Activated CD4-positive, alpha-beta T cell treated with anti-CD3 and anti-CD28 coated beads, Interleukin-10, Interleukin-2, amounts not matched to agents 100 ng/mL and 50 ng/mL, durations not matched to agents 16 hours and 8 hours (primary cell): ENCODE measurements around the gene C20orf96.
A peak's percentile ranks its signal among the peaks of the same experiment; 100 is the strongest.
"Not testable (repeated sequence)": the region's sequence is repeated elsewhere in the genome, so short reads cannot be mapped to it uniquely, and the experiment has no call there.

Experiments used
- DNase-seq: peaks from one replicate; pipeline ENCODE4 v3.0.0-alpha.2; 2020

Gene C20orf96, protein sequence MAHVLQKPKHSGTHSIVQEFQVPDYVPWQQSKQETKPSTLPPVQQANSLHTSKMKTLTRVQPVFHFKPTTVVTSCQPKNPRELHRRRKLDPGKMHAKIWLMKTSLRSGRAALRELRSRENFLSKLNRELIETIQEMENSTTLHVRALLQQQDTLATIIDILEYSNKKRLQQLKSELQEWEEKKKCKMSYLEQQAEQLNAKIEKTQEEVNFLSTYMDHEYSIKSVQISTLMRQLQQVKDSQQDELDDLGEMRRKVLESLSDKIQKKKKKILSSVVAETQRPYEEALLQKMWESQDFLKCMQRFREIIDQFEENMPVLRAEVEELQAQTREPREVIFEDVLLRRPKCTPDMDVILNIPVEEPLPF

DNA sequence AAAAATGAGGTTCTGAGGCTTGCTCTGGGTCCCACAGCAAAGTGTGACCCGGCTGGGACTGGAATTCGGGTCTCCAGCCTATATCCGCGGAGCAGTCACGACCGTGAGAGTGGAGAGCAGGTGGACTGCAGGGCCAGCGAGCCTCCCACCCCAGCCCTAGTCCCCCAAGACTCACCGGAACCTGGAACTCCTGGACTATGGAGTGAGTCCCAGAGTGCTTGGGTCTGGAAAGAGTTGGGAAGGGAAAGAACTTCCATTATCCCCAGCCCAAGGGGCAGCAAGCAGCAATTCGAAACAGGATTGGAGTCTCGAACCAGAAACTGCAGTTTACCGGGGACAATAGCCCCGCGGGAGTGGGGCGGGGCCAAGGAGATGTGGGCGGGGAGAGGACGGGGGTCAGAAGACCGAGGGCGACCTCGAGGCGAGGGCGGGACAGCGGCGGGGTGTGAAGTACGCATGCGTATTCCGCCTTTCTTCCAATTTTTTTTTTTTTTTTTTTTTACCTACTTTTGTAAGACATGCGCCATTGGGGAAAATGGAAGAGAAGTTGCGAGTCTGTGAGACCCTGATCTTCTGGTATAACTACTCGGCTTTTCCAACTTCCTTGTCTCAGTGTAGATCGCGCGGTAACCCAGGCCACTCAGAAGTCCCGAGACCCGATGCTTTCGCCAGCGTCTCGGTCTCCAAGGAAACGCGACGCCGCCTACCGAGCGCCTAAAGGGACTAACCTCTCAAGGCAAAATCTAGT, at the start of gene C20orf96:
C20orf96 (minus strand) TSS at position 667 of the 748 bp plus-strand sequence; CDS start at position 527, 140 bp downstream.
- DNase-seq: peak; percentile 91

DNA sequence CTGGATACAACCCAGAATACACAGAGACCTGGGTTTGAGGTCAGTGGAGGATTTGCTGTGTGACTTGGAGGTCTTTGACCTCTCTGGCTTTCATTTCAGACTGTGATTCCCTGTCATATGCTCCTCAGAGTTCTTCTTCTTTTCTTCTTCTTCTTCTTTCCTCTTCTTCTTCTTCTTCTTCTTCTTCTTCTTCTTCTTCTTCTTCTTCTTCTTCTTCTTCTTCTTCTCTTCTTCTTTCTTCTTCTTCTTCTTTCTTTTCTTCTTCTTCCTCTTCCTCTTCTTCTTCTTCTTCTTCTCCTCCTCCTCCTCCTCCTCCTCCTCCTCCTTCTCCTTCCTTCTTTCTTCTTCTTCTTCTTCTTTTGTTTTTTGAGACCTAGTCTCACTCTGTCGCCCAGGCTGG, 45.5 kb upstream of the C20orf96 start:
- not testable (repeated sequence) for DNase-seq

DNA sequence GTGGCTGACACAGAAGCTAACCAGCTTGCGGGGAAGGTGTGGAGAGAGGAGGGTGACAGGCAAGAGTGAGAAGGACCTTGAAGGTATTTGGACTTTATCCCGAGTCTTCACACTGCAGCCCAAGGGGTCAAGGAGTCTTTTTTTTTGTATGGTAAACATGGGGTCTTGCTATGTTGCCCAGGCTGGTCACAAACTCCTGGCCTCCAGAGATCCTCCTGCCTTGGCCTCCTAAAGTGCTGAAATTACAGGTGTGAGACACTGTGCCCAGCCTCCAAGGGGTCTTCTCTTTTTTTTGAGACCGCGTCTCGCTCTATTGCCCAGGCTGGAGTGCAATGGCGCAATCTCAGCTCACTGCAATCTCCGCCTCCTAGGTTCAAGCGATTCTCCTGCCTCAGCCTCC, 44.0 kb upstream of the C20orf96 start:
- no peak for DNase-seq

DNA sequence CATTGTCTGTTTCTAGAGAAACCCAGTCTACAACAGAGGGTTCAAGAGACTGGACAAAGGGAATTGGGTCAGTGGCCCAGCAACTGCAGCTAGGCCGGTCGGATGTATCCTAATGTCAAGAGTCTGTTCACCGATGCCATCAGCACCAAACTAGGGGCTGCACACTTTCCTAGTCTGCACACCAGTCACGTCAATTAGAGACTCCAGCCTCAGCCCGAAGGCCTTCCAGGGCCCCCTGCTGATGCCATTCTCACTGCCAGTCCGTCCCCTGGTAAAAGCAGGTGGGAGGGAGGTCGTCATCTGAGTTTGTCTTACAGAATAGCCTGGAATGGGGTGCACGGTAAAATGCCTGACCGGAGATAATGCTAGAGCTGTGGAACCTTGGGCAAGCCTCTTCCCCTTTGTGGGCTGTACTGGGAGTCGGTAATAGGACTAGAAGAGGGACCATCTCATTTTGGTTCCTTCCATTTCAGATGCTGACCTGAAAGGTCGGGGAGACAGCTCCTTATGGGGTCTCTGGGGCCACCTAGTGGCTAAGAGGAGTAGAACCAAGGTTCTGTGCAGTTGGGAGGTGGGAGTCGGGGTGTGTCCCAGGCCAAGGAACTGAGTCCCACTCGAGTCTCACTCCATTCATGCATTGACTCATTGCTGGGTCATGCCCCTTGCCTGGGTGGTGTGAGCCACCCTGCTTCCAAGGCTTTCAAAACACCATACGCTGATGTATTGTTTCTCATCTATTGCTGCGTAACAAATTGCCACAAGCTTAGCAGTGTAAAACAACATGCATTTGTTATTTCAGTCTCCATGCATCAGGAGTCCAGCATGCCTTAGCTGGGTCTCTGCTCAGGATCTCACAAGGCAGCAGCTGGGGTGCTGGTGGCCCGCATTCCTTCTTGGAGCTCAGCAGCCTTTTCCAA, 39.9 kb upstream of the C20orf96 start:
- peak; percentile 79 for DNase-seq

DNA sequence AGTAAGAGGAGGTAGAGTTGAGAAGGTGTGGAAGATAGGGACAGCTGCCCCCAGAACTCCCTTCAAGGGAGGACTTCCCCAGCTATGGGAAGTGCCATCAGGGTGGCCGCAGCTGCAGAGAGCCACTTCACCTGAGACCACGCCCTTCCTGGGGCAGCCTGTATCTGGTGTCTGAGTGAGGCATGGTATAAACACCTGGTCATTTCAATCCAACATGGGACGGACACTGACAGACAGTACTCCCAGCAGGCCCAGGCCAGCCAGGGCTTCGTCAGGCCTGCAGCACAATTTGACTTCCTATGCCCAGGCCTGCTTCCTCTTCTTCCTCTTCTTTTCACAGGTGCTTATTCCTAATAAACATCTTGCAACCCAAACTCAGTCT, 39.3 kb upstream of the C20orf96 start:
- no peak for DNase-seq

DNA sequence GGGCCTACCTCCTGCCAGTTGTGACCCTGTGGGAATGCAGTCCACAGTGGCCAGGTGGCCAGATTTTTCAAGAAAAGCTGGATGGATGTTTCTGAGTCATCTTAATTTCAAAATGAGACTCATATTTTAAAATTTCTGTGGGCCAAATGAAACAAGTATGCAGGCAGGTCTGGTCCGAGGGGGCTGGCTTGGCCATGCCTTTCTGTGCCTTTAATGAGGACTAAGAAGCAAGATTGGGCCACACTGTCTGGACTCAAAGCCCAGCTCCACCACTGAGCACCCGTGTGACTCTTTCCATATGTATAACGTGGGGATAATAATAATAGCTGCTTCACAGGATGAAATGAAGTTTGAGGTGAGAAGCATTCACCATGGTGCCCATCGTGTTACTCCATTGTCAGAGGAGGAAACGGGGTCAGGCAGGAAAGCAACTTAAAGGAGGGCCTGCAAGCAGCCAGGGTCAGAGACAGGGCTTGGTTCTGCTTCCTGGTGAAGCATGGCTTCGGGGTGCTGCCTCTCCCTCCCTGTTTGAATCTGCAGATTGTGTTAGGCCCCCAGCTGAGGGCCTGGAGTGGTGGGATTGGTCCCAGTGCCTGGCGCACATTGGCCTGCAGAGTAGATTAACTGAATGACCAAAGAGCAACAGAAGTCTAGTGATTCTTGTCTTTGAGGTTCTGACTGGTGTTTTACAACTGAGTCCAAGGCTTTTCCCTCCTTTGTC, 38.6 kb upstream of the C20orf96 start:
- no peak for DNase-seq

DNA sequence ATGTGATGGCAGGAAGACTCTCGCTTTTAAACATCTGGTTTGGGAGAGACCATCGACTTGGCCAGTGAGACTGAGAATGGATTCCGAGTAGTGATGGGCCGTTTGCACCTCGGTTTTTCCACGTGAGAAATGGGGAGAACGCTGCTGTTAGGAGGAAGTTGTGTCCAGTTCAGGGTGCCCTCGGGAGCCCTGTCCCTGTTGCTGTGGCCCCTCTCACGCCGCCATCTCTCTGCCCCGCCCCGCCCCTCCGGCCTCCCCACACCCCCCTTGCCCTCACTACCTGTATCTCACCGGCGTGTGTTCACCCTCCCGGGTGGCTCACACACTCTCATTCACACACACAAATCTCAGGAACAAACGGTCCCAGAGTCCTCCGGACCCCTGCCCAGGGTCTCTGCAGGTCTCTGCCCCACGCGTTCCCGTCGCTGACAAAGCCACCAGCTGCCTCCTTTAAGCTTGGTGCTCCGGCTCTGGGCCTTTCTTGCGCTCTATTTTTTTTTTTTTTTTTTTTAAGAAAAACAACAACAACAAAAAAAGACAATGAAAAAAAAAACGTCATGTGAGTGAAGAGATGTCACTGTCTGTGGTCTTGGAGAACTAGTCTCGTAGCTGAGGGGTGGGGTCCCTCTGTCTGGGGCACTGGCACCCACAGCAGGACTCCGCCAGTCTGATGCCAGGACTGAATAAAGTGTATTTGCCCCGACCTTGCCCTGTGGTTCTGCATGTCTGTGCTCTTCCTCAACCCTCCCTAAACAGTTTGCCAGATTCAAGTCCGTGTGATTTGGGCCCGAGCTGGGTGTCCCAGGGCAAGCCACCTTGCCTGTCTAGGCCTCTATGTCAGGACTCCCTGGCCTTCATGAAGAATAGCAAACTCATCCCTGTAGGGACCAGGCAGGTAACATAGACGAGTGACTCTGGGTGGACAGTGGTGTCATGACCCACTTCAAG, 37.8 kb upstream of the C20orf96 start:
- DNase-seq: no peak

DNA sequence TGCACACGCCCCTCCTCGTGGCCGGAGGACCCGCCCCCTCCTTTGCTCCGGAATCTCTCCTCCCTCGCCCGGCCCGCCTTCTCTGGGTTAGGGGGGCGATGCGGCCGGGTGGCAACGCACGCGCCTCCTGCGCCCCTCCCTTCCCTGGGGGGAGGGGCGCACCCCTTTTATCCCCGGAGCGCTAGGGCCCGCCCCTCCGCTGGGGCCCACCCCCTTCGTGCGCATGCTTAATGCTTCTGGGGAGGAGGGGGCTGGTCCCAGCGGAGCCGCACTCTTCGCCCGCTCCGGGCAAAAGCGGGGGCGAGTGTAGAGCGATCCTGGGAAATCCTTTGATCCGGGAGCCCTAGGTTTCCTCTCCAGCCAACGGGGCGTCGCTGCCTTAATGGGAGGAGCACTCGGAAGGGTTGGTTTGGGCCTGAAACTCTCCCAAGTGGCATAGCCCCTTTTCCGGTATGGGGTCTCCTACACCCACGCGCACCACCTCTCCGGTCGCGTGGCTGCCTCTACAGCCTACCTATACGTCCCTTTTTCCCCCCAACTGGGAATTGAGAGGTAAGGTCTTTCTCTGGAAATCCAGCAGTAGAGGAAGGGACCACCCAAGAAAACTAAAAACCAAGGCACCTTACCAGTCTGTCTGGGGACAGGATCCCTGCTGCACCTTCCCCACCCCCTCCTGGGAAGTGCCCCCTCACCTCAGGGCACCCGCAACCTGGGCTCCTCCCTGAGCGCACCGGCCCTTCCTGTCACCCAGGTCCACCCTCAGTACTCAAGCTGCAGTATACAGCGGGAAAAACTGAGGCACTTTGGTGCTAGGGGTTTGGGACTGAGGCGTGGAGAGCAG, 36.9 kb upstream of the C20orf96 start:
- peak; percentile 75 for DNase-seq

DNA sequence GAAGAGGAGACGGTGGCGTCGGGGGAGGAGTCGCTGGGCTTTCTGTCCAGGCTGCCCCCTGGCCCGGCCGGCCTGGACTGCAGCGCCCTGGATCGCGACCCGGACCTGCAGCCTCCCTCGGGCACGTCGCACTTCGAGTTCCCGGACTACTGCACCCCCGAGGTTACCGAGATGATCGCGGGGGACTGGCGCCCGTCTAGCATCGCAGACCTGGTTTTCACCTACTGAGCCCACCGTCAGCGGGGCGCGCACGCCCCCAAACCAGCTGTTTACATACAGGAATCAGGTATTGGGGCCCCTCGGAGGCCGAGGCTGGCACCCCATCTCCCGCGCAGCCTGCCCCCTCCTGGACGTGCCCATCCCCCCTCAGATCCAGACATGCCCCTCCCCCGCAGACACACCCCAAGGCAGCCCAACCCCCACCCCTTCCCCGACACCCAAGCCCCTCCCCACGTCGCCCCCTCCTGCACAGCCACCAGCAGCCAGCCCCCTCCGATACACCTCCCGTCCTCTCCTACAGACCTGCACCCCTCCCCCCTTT, 36.2 kb upstream of the C20orf96 start:
- DNase-seq: no peak

DNA sequence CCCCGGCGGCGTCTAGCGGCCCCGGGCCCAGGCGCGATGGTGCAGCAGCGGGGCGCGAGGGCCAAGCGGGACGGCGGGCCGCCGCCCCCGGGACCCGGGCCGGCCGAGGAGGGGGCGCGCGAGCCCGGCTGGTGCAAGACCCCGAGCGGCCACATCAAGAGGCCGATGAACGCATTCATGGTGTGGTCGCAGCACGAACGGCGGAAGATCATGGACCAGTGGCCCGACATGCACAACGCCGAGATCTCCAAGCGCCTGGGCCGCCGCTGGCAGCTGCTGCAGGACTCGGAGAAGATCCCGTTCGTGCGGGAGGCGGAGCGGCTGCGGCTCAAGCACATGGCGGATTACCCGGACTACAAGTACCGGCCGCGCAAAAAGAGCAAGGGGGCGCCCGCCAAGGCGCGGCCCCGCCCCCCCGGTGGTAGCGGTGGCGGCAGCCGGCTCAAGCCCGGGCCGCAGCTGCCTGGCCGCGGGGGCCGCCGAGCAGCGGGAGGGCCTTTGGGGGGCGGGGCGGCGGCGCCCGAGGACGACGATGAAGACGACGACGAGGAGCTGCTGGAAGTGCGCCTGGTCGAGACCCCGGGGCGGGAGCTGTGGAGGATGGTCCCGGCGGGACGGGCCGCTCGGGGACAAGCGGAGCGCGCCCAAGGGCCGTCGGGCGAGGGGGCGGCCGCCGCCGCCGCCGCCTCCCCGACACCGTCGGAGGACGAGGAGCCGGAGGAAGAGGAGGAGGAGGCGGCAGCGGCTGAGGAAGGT, 35.5 kb upstream of the C20orf96 start:
- peak; percentile 47 for DNase-seq

DNA sequence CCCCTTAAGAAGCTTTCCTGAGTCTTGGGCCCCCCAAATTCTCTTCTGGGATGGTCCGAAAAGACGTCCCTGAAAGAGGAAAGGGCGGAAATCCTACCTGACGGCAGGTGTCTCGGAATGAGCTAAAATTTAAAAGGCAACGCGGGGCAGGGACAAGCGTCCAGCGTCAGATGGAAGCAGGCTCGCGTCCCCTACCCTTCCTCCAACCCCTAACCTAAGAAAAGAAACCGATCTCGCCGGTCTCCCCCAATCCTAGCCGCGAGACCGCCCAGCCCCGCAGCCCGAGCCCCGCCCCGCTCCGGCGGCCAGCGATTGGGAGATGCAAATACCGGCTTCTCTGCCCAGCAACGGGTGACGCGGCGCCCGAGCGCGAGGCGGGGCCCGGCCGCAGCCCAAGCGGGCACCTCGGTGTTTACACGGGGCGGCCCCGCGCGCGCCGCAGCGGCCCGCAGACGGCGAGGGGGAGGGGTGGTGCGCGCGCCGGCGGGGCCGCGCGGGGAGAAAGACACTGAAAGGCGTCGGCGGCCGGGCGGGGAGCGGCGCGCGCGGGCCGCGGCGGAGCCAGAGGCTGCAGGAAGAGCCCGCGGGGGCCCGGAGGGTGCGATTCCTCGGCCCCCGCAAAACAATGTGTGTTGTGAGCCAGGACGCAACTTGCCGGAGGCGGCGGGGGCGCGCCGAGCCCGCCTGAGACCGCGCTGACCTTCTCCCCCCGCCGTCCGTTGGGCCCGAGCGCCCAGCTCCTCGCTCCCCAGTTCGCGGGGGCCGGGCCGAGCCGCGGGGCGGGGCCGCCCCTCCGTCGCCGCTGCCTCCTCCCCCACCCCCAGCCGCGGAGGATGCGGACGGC, 34.7 kb upstream of the C20orf96 start, which contains the start of gene SOX12:
SOX12 (plus strand) TSS at position 508 of the 844 bp plus-strand sequence. CDS start 373 bp downstream, outside the sequence.
- DNase-seq: peak; percentile 97

DNA sequence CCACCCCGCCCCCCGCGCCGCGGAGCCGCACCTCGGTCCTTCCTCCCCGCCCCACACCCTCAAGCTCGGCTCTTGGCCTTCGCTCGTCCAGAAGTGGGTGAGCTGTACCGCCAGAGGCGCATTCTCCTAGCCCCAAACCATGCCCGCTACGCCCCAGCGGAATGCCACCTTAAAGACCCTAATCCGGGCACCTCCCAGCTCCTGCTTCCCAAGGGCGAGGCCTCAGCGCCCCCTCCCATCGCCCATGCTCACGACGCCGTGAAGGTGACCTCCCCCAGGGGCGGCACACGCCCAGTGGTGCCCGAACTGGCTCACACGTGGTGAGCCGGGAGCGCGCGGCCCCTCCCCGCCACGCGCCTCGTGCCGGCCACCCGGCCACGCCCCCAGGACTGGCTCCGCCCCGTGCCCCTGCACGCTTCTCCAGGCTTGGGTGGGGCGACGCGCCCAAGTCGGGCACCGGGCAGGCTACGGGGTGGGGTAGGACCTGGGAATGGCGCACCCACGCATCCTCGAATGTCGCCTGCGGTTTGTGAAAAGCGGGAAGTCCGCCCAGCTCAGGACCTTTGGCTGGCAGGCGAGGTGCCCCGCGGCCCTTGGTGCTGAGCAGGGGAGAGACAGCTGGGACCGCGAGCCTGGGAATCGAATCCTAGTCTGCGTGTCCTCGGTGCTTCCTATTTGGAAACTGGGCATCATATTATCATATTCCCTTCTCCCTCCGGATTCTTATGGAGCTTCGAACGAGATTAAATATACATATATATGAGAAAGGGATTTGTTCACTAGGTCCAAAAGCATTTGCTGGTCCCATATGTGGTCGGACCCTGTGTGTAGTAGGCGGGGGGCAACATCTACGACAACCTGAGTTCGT, 33.9 kb upstream of the C20orf96 start:
- peak; percentile 94 for DNase-seq

DNA sequence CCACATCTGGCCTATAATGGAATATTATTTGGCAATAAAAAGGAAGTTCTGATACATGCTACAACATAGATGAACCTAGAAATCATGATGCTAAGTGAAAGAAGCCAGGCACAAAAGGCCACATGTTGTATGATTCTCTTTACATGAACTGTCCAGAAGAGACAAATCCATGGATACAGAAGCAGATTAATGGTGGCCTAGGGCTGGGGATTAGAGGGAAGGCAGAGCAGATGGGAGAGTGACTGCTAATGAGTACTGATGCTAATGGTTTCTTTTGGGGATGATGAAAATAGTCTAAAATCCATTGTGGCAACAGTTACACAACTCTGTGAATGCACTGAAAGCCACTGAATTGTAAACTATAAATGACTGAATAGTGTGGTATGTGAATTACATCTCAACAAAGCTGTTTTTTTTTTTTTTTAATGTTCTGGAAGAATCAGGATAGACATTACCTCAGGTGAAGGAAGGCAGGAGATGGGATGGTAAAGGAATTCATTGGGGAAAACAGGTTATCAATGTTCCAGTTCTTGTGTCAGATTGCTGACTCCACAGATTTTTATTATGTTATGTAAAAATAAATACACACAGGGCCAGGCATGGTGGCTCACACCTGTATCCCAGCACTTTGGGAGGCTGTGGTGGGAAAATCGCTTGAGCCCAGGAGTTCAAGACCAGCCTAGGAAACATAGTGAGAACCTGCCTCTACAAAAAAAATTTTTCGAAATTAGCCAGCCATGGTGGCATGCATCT, 25.9 kb upstream of the C20orf96 start:
- no peak for DNase-seq

DNA sequence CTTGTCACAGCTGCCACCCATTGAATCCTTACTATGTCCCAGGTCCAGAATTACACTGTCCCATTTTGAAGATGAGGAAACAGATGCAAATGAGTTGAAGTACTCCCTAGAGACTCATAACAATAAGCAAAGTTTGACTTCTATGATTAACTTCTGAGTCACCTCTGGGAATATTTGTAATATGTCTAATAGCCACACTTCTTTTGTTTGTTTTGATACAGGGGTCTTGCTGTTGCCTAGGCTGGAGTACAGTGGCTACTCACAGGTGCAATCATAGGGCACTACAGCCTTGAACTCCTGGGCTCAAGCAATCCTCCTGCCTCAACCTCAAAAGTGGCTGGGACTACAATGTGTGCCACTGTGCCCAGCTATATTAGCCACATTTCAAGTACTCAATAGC, 23.4 kb upstream of the C20orf96 start:
- no peak for DNase-seq

DNA sequence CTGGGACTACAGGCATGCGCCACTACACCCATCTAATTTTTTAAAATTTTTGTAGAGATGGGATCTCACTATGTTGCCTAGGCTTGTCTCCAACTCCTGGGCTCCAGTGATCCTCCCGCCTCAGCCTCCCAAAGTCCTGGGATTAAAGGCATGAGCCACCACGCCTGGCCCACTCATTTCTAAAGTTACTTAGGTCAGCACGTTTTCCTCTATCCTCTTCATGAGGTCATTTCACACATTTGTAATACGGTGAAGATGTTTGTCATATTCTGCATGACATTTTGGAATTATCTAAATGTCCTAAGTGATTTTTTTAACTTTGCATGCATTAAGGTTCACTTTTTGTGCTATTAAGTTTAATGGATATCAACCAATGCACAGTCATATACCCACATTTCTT, 22.9 kb upstream of the C20orf96 start:
- no peak for DNase-seq

DNA sequence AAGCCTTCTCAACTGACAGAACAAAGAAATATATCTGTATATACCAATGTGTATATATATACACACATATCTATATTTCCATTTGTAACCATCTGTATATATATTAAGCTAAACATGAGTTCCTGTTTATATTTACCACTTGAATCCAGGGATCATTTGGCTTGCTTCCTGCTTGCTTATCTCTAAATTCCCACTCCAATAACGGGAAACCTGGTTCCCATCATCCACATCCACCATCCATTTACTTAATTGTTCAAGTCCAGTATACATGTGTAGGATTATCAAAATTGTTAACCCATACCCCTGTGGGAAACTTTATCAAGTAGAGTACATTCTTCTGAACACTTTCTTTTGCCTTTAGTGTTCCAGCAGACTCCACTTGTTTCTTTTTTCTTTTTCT, 22.3 kb upstream of the C20orf96 start:
- no peak for DNase-seq
